ENCODE measurements around the gene BRAT1.
"Not testable (repeated sequence)": the region's sequence is repeated elsewhere in the genome, so short reads cannot be mapped to it uniquely, and the experiment has no call there.

BRAT1 gene

DNA sequence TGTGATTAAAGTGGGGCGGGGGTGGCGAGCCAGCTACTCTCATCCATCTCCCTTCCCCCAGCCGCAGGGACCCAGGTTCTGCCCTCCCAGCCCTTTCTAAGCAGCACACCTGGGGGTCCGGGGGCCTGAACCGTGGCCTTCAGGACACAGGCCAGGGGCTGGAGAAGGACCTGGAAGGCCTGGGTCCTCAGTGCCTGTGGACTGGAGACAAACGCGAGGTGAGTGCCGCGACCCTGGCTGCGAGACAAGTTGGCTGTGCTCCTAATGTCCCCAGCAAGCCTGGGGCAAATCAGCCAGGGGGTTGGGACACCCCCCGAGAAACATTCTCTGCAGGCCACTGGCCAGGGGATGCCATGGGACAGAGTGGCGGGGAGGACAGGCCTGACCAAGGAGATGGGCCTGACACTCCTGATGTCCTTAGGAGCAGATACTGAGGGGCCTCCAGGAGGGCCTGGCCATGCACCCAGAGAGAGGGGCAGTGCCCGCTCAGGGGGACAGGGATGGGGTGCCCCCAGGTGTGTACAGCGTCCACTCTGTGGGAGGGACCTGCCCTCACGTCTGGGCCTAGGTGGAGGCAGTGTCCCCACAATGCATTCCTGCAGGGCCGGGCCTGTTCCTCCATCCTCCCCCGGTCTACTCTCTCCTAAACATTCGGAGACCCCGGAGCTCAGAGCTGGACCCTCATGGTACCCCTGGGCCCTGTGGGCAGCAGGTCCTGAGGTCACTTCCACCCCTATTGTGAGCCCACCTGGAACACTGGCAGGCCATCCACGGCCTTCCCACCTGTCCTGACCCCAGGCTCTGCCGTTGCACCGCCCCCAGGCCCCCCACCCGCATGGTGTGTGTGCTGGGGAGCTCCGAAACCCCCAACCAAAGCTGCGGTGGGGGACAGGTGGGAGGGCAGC, 13.1 kb downstream of the BRAT1 start:
- peaks cover 25 to 46% of the 10 kb centered on the region in 2 donors for H3K36me3 ChIP-seq (ENCODE audit: control insufficient read depth in 2 of 2, insufficient read depth in 2 of 2, low read length in 2 of 2)
- H3K27ac ChIP-seq (ENCODE audit: low read length) = no peak overlapping the region
- H3K9ac ChIP-seq (ENCODE audit: low read length in 2 of 2) = no peak overlapping the region
- H3K27me3 ChIP-seq (ENCODE audit: control insufficient read depth in 1 of 2, insufficient read depth in 2 of 2, low read length in 2 of 2) = no peaks in the 10 kb centered on the region
- H3K9me3 ChIP-seq (ENCODE audit: control insufficient read depth in 2 of 2, low read length in 2 of 2) = no peaks in the 10 kb centered on the region
- H3K4me3 ChIP-seq (ENCODE audit: low read length in 2 of 2) = no peak overlapping the region
- H3K4me1 ChIP-seq (ENCODE audit: control insufficient read depth, insufficient read depth, low read length) = no peaks in the 10 kb centered on the region

- Histone ChIP-seq H3K27ac (ENCODE audit: low read length) (no peak overlapping the region), H3K36me3 (ENCODE audit: control insufficient read depth in 2 of 2, insufficient read depth in 2 of 2, low read length in 2 of 2) (peaks cover 20 to 44% of the 10 kb centered on the region in 2 donors), H3K9me3 (ENCODE audit: control insufficient read depth in 2 of 2, low read length in 2 of 2) (no peaks in the 10 kb centered on the region), H3K4me1 (ENCODE audit: control insufficient read depth, insufficient read depth, low read length) (no peaks in the 10 kb centered on the region), H3K27me3 (ENCODE audit: control insufficient read depth in 1 of 2, insufficient read depth in 2 of 2, low read length in 2 of 2) (no peaks in the 10 kb centered on the region), H3K4me3 (ENCODE audit: low read length in 2 of 2) (no peak overlapping the region), H3K9ac (ENCODE audit: low read length in 2 of 2) (no peak overlapping the region)
Observed at GRCh38 chr7:2541291-2542010, 13.9 kb downstream of the BRAT1 start.

DNA sequence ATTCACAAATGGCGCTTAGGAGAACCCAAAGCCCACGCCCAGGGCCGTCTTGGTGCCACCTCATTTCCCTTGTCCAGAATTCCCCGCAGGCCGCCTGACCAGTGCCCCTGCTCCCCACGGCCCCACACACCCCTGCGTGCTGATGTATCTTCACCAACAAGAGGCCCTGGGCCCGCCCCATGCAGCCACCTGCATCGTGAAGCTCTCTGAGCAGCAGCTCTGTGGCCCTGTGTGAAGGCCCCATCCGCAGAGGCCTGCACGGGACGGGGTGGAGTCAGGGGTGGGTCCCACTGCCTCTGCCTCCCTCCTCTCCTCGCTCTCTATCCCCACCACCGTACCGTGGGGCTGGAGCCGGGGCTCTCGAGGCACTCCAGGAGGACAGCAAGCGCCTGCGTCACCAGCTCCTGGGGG, 14.7 kb downstream of the BRAT1 start:
- Histone ChIP-seq H3K9me3 (ENCODE audit: control insufficient read depth in 2 of 2, low read length in 2 of 2) (no peaks in the 10 kb centered on the region), H3K36me3 (ENCODE audit: control insufficient read depth in 2 of 2, insufficient read depth in 2 of 2, low read length in 2 of 2) (peaks cover 16 to 37% of the 10 kb centered on the region in 2 donors), H3K4me1 (ENCODE audit: control insufficient read depth, insufficient read depth, low read length) (no peaks in the 10 kb centered on the region), H3K4me3 (ENCODE audit: low read length in 2 of 2) (no peak overlapping the region), H3K9ac (ENCODE audit: low read length in 2 of 2) (no peak overlapping the region), H3K27ac (ENCODE audit: low read length) (no peak overlapping the region), H3K27me3 (ENCODE audit: control insufficient read depth in 1 of 2, insufficient read depth in 2 of 2, low read length in 2 of 2) (no peaks in the 10 kb centered on the region)

DNA sequence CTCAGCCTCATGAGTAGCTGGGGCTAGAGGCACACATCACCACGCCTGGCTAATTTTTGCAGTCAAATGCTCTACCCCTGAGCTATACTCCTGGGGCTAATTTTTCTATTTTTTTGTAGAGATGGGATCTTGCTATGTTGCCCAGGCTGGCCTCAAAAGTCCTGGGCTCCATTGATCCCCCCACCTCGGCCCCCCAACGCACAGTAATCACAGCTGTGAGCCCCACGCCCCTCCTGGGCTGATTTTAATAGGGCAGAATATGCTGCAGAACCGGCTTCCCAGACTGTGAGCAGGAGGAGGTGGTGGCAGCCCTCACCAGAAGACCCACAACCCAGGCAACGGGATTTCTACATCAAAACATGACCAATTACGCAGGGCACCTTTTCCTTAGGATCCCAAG, 15.2 kb downstream of the BRAT1 start:
- Histone ChIP-seq H3K27ac (ENCODE audit: low read length) (no peak overlapping the region), H3K36me3 (ENCODE audit: control insufficient read depth in 2 of 2, insufficient read depth in 2 of 2, low read length in 2 of 2) (peaks cover 16 to 36% of the 10 kb centered on the region in 2 donors), H3K4me3 (ENCODE audit: low read length in 2 of 2) (no peak overlapping the region), H3K4me1 (ENCODE audit: control insufficient read depth, insufficient read depth, low read length) (no peaks in the 10 kb centered on the region), H3K27me3 (ENCODE audit: control insufficient read depth in 1 of 2, insufficient read depth in 2 of 2, low read length in 2 of 2) (no peaks in the 10 kb centered on the region), H3K9ac (ENCODE audit: low read length in 2 of 2) (no peak overlapping the region), H3K9me3 (ENCODE audit: control insufficient read depth in 2 of 2, low read length in 2 of 2) (no peaks in the 10 kb centered on the region)

DNA sequence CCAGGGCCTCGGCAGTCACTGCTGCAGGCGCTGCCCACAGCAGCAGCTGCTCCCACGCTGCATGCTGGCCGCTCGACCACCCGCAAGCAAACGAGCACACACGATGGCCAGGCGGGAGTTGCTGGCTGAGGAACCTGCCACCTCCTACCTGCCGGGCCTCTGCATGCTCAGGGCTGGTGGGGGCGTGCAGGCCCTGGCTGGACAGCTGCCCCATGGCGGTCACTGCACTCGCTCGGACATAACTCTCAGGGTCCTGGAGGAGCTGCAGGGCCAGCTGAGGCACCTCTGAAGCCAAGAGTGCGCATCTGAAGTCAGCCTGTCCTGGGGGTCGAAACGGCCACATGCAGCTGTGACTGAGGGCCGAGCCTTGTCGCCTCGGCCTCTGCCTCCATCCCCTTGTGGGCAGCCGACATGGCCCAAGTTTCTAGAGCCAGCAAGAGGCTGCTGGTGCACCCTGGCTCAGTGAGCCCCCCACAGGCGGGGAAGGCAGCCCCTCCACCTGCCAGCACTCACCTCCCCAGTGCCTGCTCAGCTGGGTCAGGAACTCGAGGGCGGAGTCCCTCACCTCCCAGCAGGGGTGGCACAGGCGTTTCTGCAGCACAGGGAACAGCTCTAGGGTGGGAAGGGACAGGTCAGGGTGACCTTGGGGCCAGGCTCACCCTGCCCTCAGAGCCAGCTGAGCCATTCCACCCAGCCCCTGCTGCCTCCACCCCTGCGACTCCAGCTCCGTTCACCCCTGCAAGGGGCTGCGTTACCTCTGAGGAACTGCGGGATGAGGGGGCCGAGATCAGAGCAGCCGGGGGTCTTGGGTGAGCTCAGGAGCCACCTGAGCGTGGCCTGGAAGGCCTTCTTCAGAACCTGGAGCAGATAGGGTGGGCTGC, 16.1 kb downstream of the BRAT1 start:
- Histone ChIP-seq H3K27me3 (ENCODE audit: control insufficient read depth in 1 of 2, insufficient read depth in 2 of 2, low read length in 2 of 2) (no peaks in the 10 kb centered on the region), H3K27ac (ENCODE audit: low read length) (no peak overlapping the region), H3K36me3 (ENCODE audit: control insufficient read depth in 2 of 2, insufficient read depth in 2 of 2, low read length in 2 of 2) (peaks cover 10 to 33% of the 10 kb centered on the region in 2 donors), H3K9ac (ENCODE audit: low read length in 2 of 2) (no peak overlapping the region), H3K4me1 (ENCODE audit: control insufficient read depth, insufficient read depth, low read length) (no peaks in the 10 kb centered on the region), H3K9me3 (ENCODE audit: control insufficient read depth in 2 of 2, low read length in 2 of 2) (no peaks in the 10 kb centered on the region), H3K4me3 (ENCODE audit: low read length in 2 of 2) (no peak overlapping the region)

DNA sequence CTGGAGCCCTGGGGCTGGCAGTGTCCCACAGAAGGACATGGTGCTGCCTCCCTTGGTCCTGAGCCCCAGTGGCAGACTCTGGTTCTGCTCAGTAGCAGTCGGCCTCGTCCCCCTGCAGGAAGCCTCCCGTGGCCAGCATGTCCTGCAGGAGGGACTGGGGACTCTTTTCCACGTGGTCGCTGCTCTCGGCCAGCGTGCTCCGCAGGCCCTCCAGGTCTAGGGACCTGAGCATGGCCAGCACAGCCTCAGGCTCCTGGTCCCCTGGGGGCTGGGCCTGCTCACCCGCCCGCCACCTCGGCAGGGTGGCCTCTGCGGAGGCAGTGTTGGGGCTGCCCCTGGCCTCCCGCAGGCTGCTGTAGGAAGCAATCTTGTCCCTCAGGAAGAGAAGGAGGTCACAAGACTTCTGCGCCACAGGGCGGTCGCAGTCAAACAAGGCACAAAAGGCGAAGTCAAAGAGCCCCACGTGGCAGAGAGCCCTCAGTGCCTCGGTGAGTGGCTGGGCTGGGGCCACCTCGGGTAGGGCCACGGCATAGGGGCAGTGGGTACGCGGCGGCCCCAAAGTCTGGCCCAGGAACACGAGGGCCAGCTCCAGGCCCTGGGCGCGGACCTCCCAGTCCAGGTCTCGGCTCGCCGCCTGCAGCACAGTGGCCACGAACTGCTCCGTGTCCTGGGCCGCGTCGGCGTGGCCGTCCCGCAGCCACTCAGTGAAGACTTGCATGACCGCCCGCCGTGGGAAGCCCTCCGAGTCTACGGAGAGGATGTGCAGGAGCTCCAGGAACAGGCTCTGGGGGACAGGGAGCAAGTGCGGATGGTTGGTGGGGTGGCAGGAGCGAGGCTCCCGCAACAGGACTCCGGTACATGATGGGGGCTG, 17.1 kb downstream of the BRAT1 start:
- no peaks in the 10 kb centered on the region for H3K9me3 ChIP-seq (ENCODE audit: control insufficient read depth in 2 of 2, low read length in 2 of 2)
- no peak overlapping the region for H3K4me3 ChIP-seq (ENCODE audit: low read length in 2 of 2)
- H3K9ac ChIP-seq (ENCODE audit: low read length in 2 of 2) = no peak overlapping the region
- no peak overlapping the region for H3K27ac ChIP-seq (ENCODE audit: low read length)
- no peaks in the 10 kb centered on the region for H3K4me1 ChIP-seq (ENCODE audit: control insufficient read depth, insufficient read depth, low read length)
- H3K36me3 ChIP-seq (ENCODE audit: control insufficient read depth in 2 of 2, insufficient read depth in 2 of 2, low read length in 2 of 2) = peaks cover 5 to 27% of the 10 kb centered on the region in 2 donors
- H3K27me3 ChIP-seq (ENCODE audit: control insufficient read depth in 1 of 2, insufficient read depth in 2 of 2, low read length in 2 of 2) = no peaks in the 10 kb centered on the region

DNA sequence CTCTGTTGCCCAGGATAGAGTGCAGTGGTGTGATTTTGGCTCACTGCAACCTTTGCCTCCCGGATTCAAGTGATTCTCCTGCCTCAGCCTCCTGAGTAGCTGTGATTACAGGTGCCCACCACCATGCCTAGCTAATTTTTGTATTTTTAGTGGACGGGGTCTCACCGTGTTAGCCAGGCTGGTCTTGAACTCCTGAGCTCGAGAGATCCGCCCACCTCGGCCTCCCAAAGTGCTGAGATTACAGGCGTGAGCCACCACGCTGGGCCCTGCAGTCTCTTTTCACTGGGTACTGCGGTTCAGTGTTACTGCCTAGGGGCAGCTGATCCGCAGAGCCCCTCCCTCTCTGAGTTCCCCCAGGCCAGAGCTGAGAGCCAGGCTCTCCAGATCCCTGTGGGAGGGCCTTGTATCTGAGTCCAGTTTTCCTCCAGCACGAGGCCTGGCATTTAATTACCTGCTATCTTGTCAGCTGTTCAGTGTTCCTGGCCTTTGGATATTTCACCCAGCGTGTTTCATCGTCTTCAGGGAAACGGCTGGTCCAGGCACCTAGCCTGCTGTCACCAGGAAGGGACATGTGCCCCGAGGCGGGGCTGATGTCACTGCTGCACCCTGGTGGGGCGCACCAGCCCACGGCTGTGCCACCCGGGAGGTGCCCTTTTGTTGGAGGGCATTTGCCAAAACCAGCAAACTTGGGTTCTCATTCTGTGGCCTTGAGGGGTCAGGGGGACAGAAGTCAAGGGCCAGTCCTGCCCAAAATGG, 19.3 kb downstream of the BRAT1 start:
- H3K4me1 ChIP-seq (ENCODE audit: control insufficient read depth, insufficient read depth, low read length); H3K9ac ChIP-seq (ENCODE audit: low read length in 2 of 2); H3K9me3 ChIP-seq (ENCODE audit: control insufficient read depth in 2 of 2, low read length in 2 of 2): not testable (repeated sequence)

DNA sequence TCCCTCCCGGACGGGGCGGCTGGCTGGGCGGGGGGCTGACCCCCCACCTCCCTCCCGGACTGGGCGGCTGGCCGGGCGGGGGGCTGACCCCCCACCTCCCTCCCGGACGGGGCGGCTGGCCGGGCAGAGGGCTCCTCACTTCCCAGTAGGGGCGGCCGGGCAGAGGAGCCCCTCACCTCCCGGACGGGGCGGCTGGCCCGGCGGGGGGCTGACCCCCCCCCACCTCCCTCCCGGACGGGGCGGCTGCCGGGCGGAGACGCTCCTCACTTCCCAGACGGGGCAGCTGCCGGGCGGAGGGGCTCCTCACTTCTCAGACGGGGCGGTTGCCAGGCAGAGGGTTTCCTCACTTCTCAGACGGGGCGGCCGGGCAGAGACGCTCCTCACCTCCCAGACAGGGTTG, 21.1 kb downstream of the BRAT1 start:
- not testable (repeated sequence) for H3K4me3 ChIP-seq (ENCODE audit: low read length in 2 of 2); H3K9me3 ChIP-seq (ENCODE audit: control insufficient read depth in 2 of 2, low read length in 2 of 2); H3K27me3 ChIP-seq (ENCODE audit: control insufficient read depth in 1 of 2, insufficient read depth in 2 of 2, low read length in 2 of 2); H3K9ac ChIP-seq (ENCODE audit: low read length in 2 of 2); H3K27ac ChIP-seq (ENCODE audit: low read length)
- peaks cover 13% of the 10 kb centered on the region for H3K4me1 ChIP-seq (ENCODE audit: control insufficient read depth, insufficient read depth, low read length)
- peaks cover 0 to 15% of the 10 kb centered on the region in 2 donors for H3K36me3 ChIP-seq (ENCODE audit: control insufficient read depth in 2 of 2, insufficient read depth in 2 of 2, low read length in 2 of 2)

More for the DNA sequence above, 19.3 kb downstream of the BRAT1 start:
- not testable (repeated sequence) for H3K27me3 ChIP-seq (ENCODE audit: control insufficient read depth in 1 of 2, insufficient read depth in 2 of 2, low read length in 2 of 2); H3K4me3 ChIP-seq (ENCODE audit: low read length in 2 of 2); H3K27ac ChIP-seq (ENCODE audit: low read length)
- H3K36me3 ChIP-seq (ENCODE audit: control insufficient read depth in 2 of 2, insufficient read depth in 2 of 2, low read length in 2 of 2) = peaks cover 0 to 18% of the 10 kb centered on the region in 2 donors

DNA sequence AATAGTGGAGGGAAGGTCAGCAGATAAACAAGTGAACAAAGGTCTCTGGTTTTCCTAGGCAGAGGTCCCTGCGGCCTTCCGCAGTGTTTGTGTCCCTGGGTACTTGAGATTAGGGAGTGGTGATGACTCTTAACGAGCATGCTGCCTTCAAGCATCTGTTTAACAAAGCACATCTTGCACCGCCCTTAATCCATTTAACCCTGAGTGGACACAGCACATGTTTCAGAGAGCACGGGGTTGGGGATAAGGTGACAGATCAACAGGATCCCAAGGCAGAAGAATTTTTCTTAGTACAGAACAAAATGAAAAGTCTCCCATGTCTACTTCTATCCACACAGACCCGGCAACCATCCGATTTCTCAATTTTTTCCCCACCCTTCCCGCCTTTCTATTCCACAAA, 21.8 kb downstream of the BRAT1 start:
- not testable (repeated sequence) for H3K9ac ChIP-seq (ENCODE audit: low read length in 2 of 2); H3K36me3 ChIP-seq (ENCODE audit: control insufficient read depth in 2 of 2, insufficient read depth in 2 of 2, low read length in 2 of 2); H3K27ac ChIP-seq (ENCODE audit: low read length); H3K4me3 ChIP-seq (ENCODE audit: low read length in 2 of 2); H3K9me3 ChIP-seq (ENCODE audit: control insufficient read depth in 2 of 2, low read length in 2 of 2); H3K27me3 ChIP-seq (ENCODE audit: control insufficient read depth in 1 of 2, insufficient read depth in 2 of 2, low read length in 2 of 2)
- H3K4me1 ChIP-seq (ENCODE audit: control insufficient read depth, insufficient read depth, low read length) = peaks cover 16% of the 10 kb centered on the region

All from stomach smooth muscle (tissue), 2 donors.